SK-N-SH (cell line): ENCODE data around the gene PLOD2. TPM values are rescaled to one million over a fixed set of nuclear protein-coding genes. Genes with fewer than 3 reads are reported as not detected.

Experiments
- CTCF ChIA-PET: fragments of 300-600, 350-600 bp; formaldehyde crosslinking; extraction: SDS; loops from one replicate; lab custom pipeline; 2021; lab: Yijun Ruan, JAX
- POLR2A ChIA-PET: fragments of 350-600 bp; sonication (Branson Sonifier 250); formaldehyde crosslinking; extraction: SDS; loops from one replicate; lab custom pipeline; 2020; ENCODE audit warnings: antibody characterized with exemption, inconsistent platforms; lab: Yijun Ruan, JAX
- DNase-seq: peaks from one replicate; pipeline ENCODE4 v3.0.0; 2012
- H2AFZ ChIP-seq: fragments of 200-600 bp; sonication (generic); 2 replicates; pipeline ENCODE4 v1.8.1; 2016; ENCODE audit warnings: antibody characterized with exemption, mild to moderate bottlenecking, low read depth
- H3F3A ChIP-seq: fragments of 200-600 bp; sonication (generic); replicated peaks from 2 replicates; pipeline ENCODE3; 2016; ENCODE audit warnings: antibody characterized with exemption, mild to moderate bottlenecking; ENCODE audit not compliant: insufficient read depth
- H3K27ac ChIP-seq, 2 experiments: fragments of 200-500 bp in 1 of 2; fragments of 200-600 bp in 1 of 2; sonication (Bioruptor generic) in 1 of 2; sonication (generic), shearing (Covaris generic) in 1 of 2; 2 replicates each; pipeline versions ENCODE4 v1.5.1 to v1.6.1; 2014 to 2016; ENCODE audit warnings: low read depth in 2 of 2, inconsistent platforms in 1 of 2, low read length in 1 of 2, mild to moderate bottlenecking in 1 of 2, mixed read lengths in 1 of 2
- H3K27me3 ChIP-seq: fragments of 200-600 bp; sonication (generic), shearing (Covaris generic); 2 replicates; pipeline ENCODE4 v1.6.1; 2016; ENCODE audit warnings: mixed run types; ENCODE audit not compliant: insufficient read depth
- H3K36me3 ChIP-seq, 2 experiments: fragments of 200-500 bp in 1 of 2; fragments of 200-600 bp in 1 of 2; sonication (Bioruptor generic) in 1 of 2; sonication (generic) in 1 of 2; replicated peaks in 1 of 2; 2 replicates each; pipeline versions ENCODE3 to v1.5.1; 2014 to 2016; ENCODE audit warnings: low read length in 1 of 2, mild to moderate bottlenecking in 1 of 2; ENCODE audit not compliant: insufficient read depth in 2 of 2, control insufficient read depth in 1 of 2
- H3K4me1 ChIP-seq, 2 experiments: fragments of 200-500 bp in 1 of 2; fragments of 200-600 bp in 1 of 2; sonication (Bioruptor generic) in 1 of 2; sonication (generic), shearing (Covaris generic) in 1 of 2; 2 replicates each; pipeline versions ENCODE4 v1.5.1 to v1.6.1; 2014 to 2016; ENCODE audit warnings: low read depth in 1 of 2, low read length in 1 of 2, mixed run types in 1 of 2; ENCODE audit not compliant: insufficient read depth in 2 of 2, control insufficient read depth in 1 of 2
- H3K4me2 ChIP-seq: fragments of 200-600 bp; sonication (generic), shearing (Covaris generic); 2 replicates; pipeline ENCODE4 v1.6.1; 2017; ENCODE audit warnings: mixed run types
- H3K4me3 ChIP-seq, 2 experiments: fragments of 200-500 bp in 1 of 2; fragments of 200-600 bp in 1 of 2; sonication (Bioruptor generic) in 1 of 2; sonication (generic), shearing (Covaris generic) in 1 of 2; 2 replicates each; pipeline versions ENCODE4 v1.5.1 to v1.8.1; 2014 to 2016; ENCODE audit warnings: low read depth in 2 of 2, inconsistent platforms in 1 of 2, low read length in 1 of 2, mild to moderate bottlenecking in 1 of 2, mixed read lengths in 1 of 2, moderate library complexity in 1 of 2
- H3K79me2 ChIP-seq: fragments of 200-600 bp; sonication (generic); 2 replicates; pipeline ENCODE4 v1.8.1; 2017; ENCODE audit warnings: mild to moderate bottlenecking; ENCODE audit not compliant: insufficient read depth
- H3K9ac ChIP-seq: fragments of 200-600 bp; sonication (generic); 2 replicates; pipeline ENCODE4 v1.6.1; 2017; ENCODE audit warnings: mixed run types
- H3K9me2 ChIP-seq: fragments of 200-600 bp; sonication (generic); 2 replicates; pipeline ENCODE4 v1.6.1; 2017; ENCODE audit warnings: mixed run types
- H3K9me3 ChIP-seq: fragments of 200-600 bp; sonication (generic); 2 replicates; pipeline ENCODE4 v1.6.1; 2017; ENCODE audit warnings: mixed run types, mild to moderate bottlenecking, moderate library complexity
- H4K20me1 ChIP-seq: fragments of 200-600 bp; sonication (generic); 2 replicates; pipeline ENCODE4 v1.6.1; 2017; ENCODE audit warnings: mild to moderate bottlenecking, mixed run types; ENCODE audit not compliant: insufficient read depth
- ELF1 ChIP-seq: IDR thresholded peaks from 2 replicates; pipeline ENCODE4 v1.4.0; 2012
- EP300 ChIP-seq, 2 experiments: IDR thresholded peaks; 2 replicates each; pipeline versions ENCODE4 v1.4.0 to v1.6.1; 2012; ENCODE audit warnings: borderline replicate concordance in 1 of 2, low read depth in 1 of 2, low read length in 1 of 2
- FOSL2 ChIP-seq: IDR thresholded peaks from 2 replicates; pipeline ENCODE4 v1.4.0; 2012; ENCODE audit warnings: low read depth, mild to moderate bottlenecking, moderate library complexity, borderline replicate concordance
- FOXM1 ChIP-seq: IDR thresholded peaks from 2 replicates; pipeline ENCODE4 v1.4.0; 2012; ENCODE audit warnings: low read depth, mild to moderate bottlenecking
- MEF2A ChIP-seq: IDR thresholded peaks from 2 replicates; pipeline ENCODE4 v1.4.0; 2012; ENCODE audit warnings: low read depth, borderline replicate concordance
- POLR2AphosphoS5 ChIP-seq: IDR thresholded peaks from 2 replicates; pipeline ENCODE4 v1.6.1; 2012; ENCODE audit warnings: low read depth, low read length
- RCOR1 ChIP-seq: fragments of 150-350 bp; IDR thresholded peaks from 2 replicates; pipeline ENCODE4 v1.6.1; 2017; ENCODE audit warnings: antibody characterized with exemption, low read length
- REST ChIP-seq: IDR thresholded peaks from 2 replicates; pipeline ENCODE4 v1.6.1; 2012; ENCODE audit warnings: mild to moderate bottlenecking, low read depth, low read length, moderate library complexity
- RXRA ChIP-seq: IDR thresholded peaks from 2 replicates; pipeline ENCODE4 v1.4.0; 2012; ENCODE audit warnings: low read depth, mild to moderate bottlenecking, borderline replicate concordance
- SMC3 ChIP-seq: IDR thresholded peaks from 2 replicates; pipeline ENCODE4 v1.6.1; 2012; ENCODE audit warnings: low read depth, low read length, improper control_type of control experiment
- TCF12 ChIP-seq: IDR thresholded peaks from 2 replicates; pipeline ENCODE4 v1.4.0; 2012
- USF2 ChIP-seq: fragments of 150-350 bp; IDR thresholded peaks from 2 replicates; pipeline ENCODE4 v1.6.1; 2017; ENCODE audit warnings: antibody characterized with exemption, low read length, low read depth, borderline replicate concordance
- YY1 ChIP-seq: IDR thresholded peaks from 2 replicates; pipeline ENCODE4 v1.4.0; 2012; ENCODE audit warnings: low read depth, mild to moderate bottlenecking
- WGBS: methylation state at CpG from one replicate; pipeline ENCODE4 v1.1.6; 2017; ENCODE audit warnings: low lambda C conversion rate; 5-methylcytosine and 5-hydroxymethylcytosine counted together
- polyA plus RNA-seq, 3 experiments: library from polyadenylated mRNA; depleted of rRNA; stranded (reverse); fragments of >200 nt; gene quantifications; 2 replicates each; pipeline ENCODE4 v1.2.3, GENCODE V29; 2012
- TF ChIP-seq, protein P1 (sequence below): fragments of 150-350 bp; IDR thresholded peaks from 2 replicates; pipeline ENCODE4 v1.6.1; 2016; ENCODE audit warnings: mild to moderate bottlenecking, low read depth, low read length
- TF ChIP-seq, protein P2 (sequence below): fragments of 200-600 bp; sonication (generic); IDR thresholded peaks from 2 replicates; pipeline ENCODE4 v1.6.1; 2017; ENCODE audit warnings: antibody characterized with exemption, mild to moderate bottlenecking, moderate library complexity

The PLOD2 gene
- polyA plus RNA-seq, 1 of the 3 experiments (the other 2 are of a cell fraction) = 0.58 TPM

GRCh38 chr3:146044046-146044445 is 116.9 kb downstream of the PLOD2 start (continued):
- TF ChIP-seq EP300 (IDR thresholded peaks at IDR 0.05; ENCODE audit: borderline replicate concordance in 1 of 2, low read depth in 1 of 2, low read length in 1 of 2) (no peak), SMC3 (no peak), YY1 (no peak), MEF2A (no peak), POLR2AphosphoS5 (no peak)

- H4K20me1 ChIP-seq = no peaks in the 10 kb centered on the region
- H3K9me2 ChIP-seq = no peaks in the 10 kb centered on the region; the same call in 1 of the 2 replicates
- H2AFZ ChIP-seq = no peak overlapping the region
- TF ChIP-seq USF2 (no peak), RCOR1 (no peak), REST (no peak)
- no peak overlapping the region for H3K4me2 ChIP-seq
- H3K9me3 ChIP-seq = no peaks in the 10 kb centered on the region
- no peaks in the 10 kb centered on the region for H3K27me3 ChIP-seq
- ChIA-PET CTCF (interaction anchor here (1.1 kb wide), 1 partner anchor 25 kb away, joined by 3 read pairs; no protein-coding TSS in a partner anchor), POLR2A (no interaction called here)
- DNase-seq = no peak
- no peak overlapping the region for H3K9ac ChIP-seq
- no peaks in the 10 kb centered on the region for H3F3A ChIP-seq
- no peak overlapping the region for H3K27ac ChIP-seq
- no peaks in the 10 kb centered on the region for H3K4me1 ChIP-seq
- no peak overlapping the region for H3K4me3 ChIP-seq
- H3K79me2 ChIP-seq = no peaks in the 10 kb centered on the region
- H3K36me3 ChIP-seq = no peaks in the 10 kb centered on the region
Observed at GRCh38 chr3:146040630-146041029, 120.4 kb downstream of the PLOD2 start.

- Histone ChIP-seq H2AFZ (no peak overlapping the region), H3F3A (no peaks in the 10 kb centered on the region), H3K4me2 (no peak overlapping the region), H3K27ac (no peak overlapping the region), H3K4me1 (no peaks in the 10 kb centered on the region), H4K20me1 (no peaks in the 10 kb centered on the region), H3K9me3 (no peaks in the 10 kb centered on the region), H3K27me3 (no peaks in the 10 kb centered on the region), H3K9ac (no peak overlapping the region), H3K9me2 (no peaks in the 10 kb centered on the region; the same call in 1 of the 2 replicates), H3K79me2 (no peaks in the 10 kb centered on the region), H3K36me3 (no peaks in the 10 kb centered on the region), H3K4me3 (no peak overlapping the region)
- 16% methylated on average over 5 of the region's 5 CpGs for WGBS
- ChIA-PET CTCF (no interaction called here), POLR2A (no interaction called here)
- no peak for DNase-seq
- no peak for TF ChIP-seq ELF1
- TF ChIP-seq, protein P1, sequence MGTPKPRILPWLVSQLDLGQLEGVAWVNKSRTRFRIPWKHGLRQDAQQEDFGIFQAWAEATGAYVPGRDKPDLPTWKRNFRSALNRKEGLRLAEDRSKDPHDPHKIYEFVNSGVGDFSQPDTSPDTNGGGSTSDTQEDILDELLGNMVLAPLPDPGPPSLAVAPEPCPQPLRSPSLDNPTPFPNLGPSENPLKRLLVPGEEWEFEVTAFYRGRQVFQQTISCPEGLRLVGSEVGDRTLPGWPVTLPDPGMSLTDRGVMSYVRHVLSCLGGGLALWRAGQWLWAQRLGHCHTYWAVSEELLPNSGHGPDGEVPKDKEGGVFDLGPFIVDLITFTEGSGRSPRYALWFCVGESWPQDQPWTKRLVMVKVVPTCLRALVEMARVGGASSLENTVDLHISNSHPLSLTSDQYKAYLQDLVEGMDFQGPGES = no peak
- TF ChIP-seq FOSL2 = no peak
- TF ChIP-seq, protein P2, sequence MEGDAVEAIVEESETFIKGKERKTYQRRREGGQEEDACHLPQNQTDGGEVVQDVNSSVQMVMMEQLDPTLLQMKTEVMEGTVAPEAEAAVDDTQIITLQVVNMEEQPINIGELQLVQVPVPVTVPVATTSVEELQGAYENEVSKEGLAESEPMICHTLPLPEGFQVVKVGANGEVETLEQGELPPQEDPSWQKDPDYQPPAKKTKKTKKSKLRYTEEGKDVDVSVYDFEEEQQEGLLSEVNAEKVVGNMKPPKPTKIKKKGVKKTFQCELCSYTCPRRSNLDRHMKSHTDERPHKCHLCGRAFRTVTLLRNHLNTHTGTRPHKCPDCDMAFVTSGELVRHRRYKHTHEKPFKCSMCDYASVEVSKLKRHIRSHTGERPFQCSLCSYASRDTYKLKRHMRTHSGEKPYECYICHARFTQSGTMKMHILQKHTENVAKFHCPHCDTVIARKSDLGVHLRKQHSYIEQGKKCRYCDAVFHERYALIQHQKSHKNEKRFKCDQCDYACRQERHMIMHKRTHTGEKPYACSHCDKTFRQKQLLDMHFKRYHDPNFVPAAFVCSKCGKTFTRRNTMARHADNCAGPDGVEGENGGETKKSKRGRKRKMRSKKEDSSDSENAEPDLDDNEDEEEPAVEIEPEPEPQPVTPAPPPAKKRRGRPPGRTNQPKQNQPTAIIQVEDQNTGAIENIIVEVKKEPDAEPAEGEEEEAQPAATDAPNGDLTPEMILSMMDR = no peak
- no peak for TF ChIP-seq FOXM1
- TF ChIP-seq REST = no peak
- TF ChIP-seq RXRA = no peak
- no peak for TF ChIP-seq TCF12
Observed at GRCh38 chr3:146037697-146038096, 123.3 kb downstream of the PLOD2 start.
